Vagina (tissue), 2 donors: ENCODE measurements around the gene UGT2B7. TPM values are rescaled to one million over a fixed set of nuclear protein-coding genes. Genes with fewer than 3 reads are reported as not detected.

Experiments
- DNase-seq, 2 donors: peaks; one replicate each; pipeline ENCODE4 v3.0.0-alpha.2; 2017; ENCODE audit errors: extremely low spot score in 2 of 2
- H3K27ac ChIP-seq: fragments of 200-600 bp; sonication (generic); one replicate; pipeline ENCODE4 v1.5.1; 2019
- H3K27me3 ChIP-seq: fragments of 200-600 bp; sonication (generic); one replicate; pipeline ENCODE4 v1.5.1; 2019
- H3K36me3 ChIP-seq, 2 donors: fragments of 200-600 bp; sonication (generic); one replicate each; pipeline ENCODE4 v1.5.1; 2017 to 2019
- H3K4me1 ChIP-seq: fragments of 200-600 bp; sonication (generic); one replicate; pipeline ENCODE4 v1.5.1; 2019
- H3K4me3 ChIP-seq, 2 donors: fragments of 200-600 bp; sonication (generic); 1 replicate in 1 of 2; 2 replicates in 1 of 2; pipeline ENCODE4 v1.5.1; 2016 to 2019
- H3K9me3 ChIP-seq: fragments of 200-600 bp; sonication (generic); one replicate; pipeline ENCODE4 v1.5.1; 2019
- POLR2A ChIP-seq, 2 donors: fragments of 450-650 bp; IDR thresholded peaks; one replicate each; pipeline ENCODE4 v1.6.1; 2017; ENCODE audit warnings: antibody characterized with exemption in 2 of 2, mild to moderate bottlenecking in 2 of 2, moderate library complexity in 2 of 2
- POLR2AphosphoS5 ChIP-seq, 2 donors: sonication (generic); formaldehyde crosslinking; IDR thresholded peaks; one replicate each; pipeline ENCODE4 v1.9.0; 2017; ENCODE audit warnings: antibody characterized with exemption in 2 of 2, mild to moderate bottlenecking in 2 of 2, low read depth in 1 of 2; ENCODE audit not compliant: insufficient read depth in 1 of 2
- intact Hi-C: fragments of 100-400 bp; cut with DNase I; formaldehyde crosslinking; loops from one replicate; pipeline ENCODE4 v1.15.1; 2023
- total RNA-seq: library from RNA; depleted of rRNA; stranded (reverse); fragments of >200 nt; gene quantifications from one replicate; pipeline ENCODE4 v1.2.3, GENCODE V29; 2016
- TF ChIP-seq, protein P1 (sequence below), 3 experiments: fragments of 450-650 bp in 2 of 3; fragments of 200-600 bp in 1 of 3; sonication (generic) in 1 of 3; IDR thresholded peaks; one replicate each; pipeline ENCODE4 v1.5.1; 2017 to 2019; ENCODE audit warnings: antibody characterized with exemption in 3 of 3, mild to moderate bottlenecking in 2 of 3, moderate library complexity in 2 of 3

Gene UGT2B7
- total RNA-seq, 1 donor from 2014 or later: not detected

DNA sequence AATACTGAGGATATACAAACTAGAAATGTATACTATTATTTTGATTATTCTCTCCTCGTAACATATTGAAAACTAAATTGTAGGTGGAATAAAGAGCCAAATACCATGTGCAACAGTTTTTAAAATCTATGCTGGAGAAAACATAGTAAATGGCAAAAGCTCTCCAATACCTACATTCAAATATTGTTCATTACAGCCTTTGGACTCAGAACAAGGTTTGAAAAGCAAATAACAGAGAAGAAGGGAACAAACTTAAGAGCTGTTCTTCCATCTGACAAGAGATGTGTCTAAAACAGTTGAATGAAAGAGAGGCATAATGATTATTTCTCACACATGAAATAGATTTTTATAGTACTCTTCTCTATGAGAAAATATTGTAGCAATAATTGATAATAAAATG, 25.0 kb upstream of the UGT2B7 start:
- TF ChIP-seq POLR2AphosphoS5 (IDR thresholded peaks at IDR 0.05; ENCODE audit: insufficient read depth in 1 of 2, low read depth in 1 of 2) (no peak), POLR2A (IDR thresholded peaks at IDR 0.05) (no peak)
- TF ChIP-seq, protein P1, sequence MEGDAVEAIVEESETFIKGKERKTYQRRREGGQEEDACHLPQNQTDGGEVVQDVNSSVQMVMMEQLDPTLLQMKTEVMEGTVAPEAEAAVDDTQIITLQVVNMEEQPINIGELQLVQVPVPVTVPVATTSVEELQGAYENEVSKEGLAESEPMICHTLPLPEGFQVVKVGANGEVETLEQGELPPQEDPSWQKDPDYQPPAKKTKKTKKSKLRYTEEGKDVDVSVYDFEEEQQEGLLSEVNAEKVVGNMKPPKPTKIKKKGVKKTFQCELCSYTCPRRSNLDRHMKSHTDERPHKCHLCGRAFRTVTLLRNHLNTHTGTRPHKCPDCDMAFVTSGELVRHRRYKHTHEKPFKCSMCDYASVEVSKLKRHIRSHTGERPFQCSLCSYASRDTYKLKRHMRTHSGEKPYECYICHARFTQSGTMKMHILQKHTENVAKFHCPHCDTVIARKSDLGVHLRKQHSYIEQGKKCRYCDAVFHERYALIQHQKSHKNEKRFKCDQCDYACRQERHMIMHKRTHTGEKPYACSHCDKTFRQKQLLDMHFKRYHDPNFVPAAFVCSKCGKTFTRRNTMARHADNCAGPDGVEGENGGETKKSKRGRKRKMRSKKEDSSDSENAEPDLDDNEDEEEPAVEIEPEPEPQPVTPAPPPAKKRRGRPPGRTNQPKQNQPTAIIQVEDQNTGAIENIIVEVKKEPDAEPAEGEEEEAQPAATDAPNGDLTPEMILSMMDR (IDR thresholded peaks at IDR 0.05): no peak
- intact Hi-C loops: no loop called here
- no peaks in the 10 kb centered on the region for H3K27me3 ChIP-seq
- no peak overlapping the region for H3K4me3 ChIP-seq
- DNase-seq: no peak
- no peak overlapping the region for H3K27ac ChIP-seq
- no peaks in the 10 kb centered on the region for H3K9me3 ChIP-seq
- no peaks in the 10 kb centered on the region for H3K36me3 ChIP-seq
- H3K4me1 ChIP-seq: no peaks in the 10 kb centered on the region

DNA sequence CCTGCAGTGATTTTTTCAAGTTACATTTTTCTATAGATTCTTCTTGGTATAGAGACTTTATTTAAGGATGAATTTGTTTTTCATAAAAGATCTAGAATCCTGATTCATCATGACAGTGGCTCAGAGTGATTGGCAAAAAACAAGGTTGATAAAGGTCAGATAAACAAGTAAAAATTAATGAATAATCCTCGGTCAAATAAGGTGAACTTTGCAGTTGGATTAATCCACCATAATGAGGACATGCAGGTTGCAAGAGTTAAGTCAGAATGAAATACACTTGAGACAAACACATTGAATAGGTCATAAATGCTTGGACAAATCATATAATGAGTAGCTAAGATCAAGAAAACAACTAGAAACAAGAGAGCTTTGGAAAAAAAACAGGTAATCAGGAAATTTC, 22.9 kb upstream of the UGT2B7 start:
- Histone ChIP-seq H3K27ac (no peak overlapping the region), H3K36me3 (no peaks in the 10 kb centered on the region), H3K27me3 (no peaks in the 10 kb centered on the region), H3K4me3 (no peak overlapping the region), H3K9me3 (no peaks in the 10 kb centered on the region), H3K4me1 (no peaks in the 10 kb centered on the region)
- no peak for DNase-seq
- intact Hi-C loops: no loop called here
- TF ChIP-seq, protein P1 (IDR thresholded peaks at IDR 0.05): no peak
- no peak for TF ChIP-seq POLR2A (IDR thresholded peaks at IDR 0.05)
- TF ChIP-seq POLR2AphosphoS5 (IDR thresholded peaks at IDR 0.05; ENCODE audit: insufficient read depth in 1 of 2, low read depth in 1 of 2): no peak

- H3K36me3 ChIP-seq: no peaks in the 10 kb centered on the region
- TF ChIP-seq, protein P1 (IDR thresholded peaks at IDR 0.05): no peak
- TF ChIP-seq POLR2AphosphoS5 (IDR thresholded peaks at IDR 0.05; ENCODE audit: insufficient read depth in 1 of 2, low read depth in 1 of 2): no peak
- no peak for TF ChIP-seq POLR2A (IDR thresholded peaks at IDR 0.05)
- DNase-seq: no peak
- no peaks in the 10 kb centered on the region for H3K9me3 ChIP-seq
- intact Hi-C loops: no loop called here
- no peak overlapping the region for H3K27ac ChIP-seq
- H3K27me3 ChIP-seq: no peaks in the 10 kb centered on the region
- no peaks in the 10 kb centered on the region for H3K4me1 ChIP-seq
- no peak overlapping the region for H3K4me3 ChIP-seq
Measured at GRCh38 chr4:69075061-69075792, 21.0 kb upstream of the UGT2B7 start.

- intact Hi-C loops: no loop called here
- no peak overlapping the region for H3K27ac ChIP-seq
- TF ChIP-seq POLR2AphosphoS5 (IDR thresholded peaks at IDR 0.05; ENCODE audit: insufficient read depth in 1 of 2, low read depth in 1 of 2) (no peak), POLR2A (IDR thresholded peaks at IDR 0.05) (no peak)
- TF ChIP-seq, protein P1 (IDR thresholded peaks at IDR 0.05): no peak
- no peaks in the 10 kb centered on the region for H3K27me3 ChIP-seq
- H3K36me3 ChIP-seq: no peaks in the 10 kb centered on the region
- no peaks in the 10 kb centered on the region for H3K4me1 ChIP-seq
- no peak for DNase-seq
- no peaks in the 10 kb centered on the region for H3K9me3 ChIP-seq
- H3K4me3 ChIP-seq: no peak overlapping the region
Measured at GRCh38 chr4:69078852-69079251, 17.4 kb upstream of the UGT2B7 start.

GRCh38 chr4:69088473-69088872, 7.8 kb upstream of the UGT2B7 start:
- TF ChIP-seq, protein P1 (IDR thresholded peaks at IDR 0.05): no peak
- TF ChIP-seq POLR2AphosphoS5 (IDR thresholded peaks at IDR 0.05; ENCODE audit: insufficient read depth in 1 of 2, low read depth in 1 of 2) (no peak), POLR2A (IDR thresholded peaks at IDR 0.05) (no peak)
- Histone ChIP-seq H3K27ac (no peak overlapping the region), H3K4me3 (no peak overlapping the region), H3K36me3 (no peaks in the 10 kb centered on the region), H3K4me1 (no peaks in the 10 kb centered on the region), H3K27me3 (no peaks in the 10 kb centered on the region), H3K9me3 (no peaks in the 10 kb centered on the region)
- DNase-seq: no peak
- intact Hi-C loops: no loop called here
